ENCODE measurements around the gene PTPRT.

PTPRT gene

DNA sequence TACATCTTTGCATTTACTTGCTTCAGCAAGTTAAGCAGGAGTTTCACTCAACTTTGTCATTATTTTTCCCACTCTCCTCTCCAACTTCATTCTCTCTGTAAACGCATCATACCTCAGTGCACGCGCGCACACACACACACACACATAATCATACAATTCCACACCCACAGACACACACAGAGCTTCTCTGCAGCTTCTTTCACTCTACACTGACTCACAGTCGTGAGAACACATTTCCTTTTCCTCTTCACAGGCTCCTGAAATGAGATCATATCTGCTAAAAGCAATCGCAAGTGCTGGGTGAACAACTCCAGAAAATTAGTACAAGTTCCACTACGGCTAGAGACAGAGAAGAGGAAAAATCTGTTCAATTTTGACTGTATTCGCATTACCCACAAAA, 215.4 kb downstream of the PTPRT start:
- DNase-seq (ENCODE audit: low spot score): no peak

DNA sequence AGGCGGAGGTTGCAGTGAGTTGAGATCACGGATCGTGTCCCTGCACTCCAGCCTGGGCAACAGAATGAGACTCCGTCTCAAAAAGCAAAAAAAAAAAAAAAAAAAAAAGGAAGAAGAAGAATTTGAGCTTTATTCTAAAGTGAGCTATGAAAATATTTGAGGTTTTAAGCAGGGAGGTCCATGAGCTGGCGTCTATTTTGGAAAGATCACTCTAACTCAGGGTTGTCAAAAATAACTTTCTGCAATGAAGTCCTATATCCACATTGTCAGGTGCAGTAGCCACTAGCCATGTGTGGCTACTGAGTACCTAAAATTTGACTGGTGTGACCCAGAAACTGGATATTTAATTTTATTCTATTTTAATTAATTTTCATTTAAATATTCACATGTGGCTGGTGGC, 217.1 kb downstream of the PTPRT start:
- no peak for DNase-seq (ENCODE audit: low spot score)

DNA sequence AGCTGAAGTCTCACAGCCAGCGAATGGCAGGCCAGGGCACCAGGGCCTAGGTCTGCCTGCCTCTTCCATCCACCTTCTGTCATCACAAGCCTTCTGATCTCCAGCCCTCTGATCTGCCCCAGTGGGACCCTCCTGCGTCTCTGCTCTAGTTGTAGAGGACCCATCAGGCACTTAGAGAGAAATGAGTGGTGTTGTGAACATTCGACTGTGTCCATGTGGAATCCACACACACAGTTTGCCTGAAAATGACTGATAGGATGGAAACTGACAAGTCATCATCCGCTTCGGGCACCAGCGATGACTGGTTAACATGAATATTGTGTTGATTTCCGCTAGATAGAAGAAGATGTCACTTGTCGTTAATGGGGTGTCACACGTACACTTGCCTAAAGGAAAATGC, 221.0 kb downstream of the PTPRT start:
- DNase-seq (ENCODE audit: low spot score): no peak

DNA sequence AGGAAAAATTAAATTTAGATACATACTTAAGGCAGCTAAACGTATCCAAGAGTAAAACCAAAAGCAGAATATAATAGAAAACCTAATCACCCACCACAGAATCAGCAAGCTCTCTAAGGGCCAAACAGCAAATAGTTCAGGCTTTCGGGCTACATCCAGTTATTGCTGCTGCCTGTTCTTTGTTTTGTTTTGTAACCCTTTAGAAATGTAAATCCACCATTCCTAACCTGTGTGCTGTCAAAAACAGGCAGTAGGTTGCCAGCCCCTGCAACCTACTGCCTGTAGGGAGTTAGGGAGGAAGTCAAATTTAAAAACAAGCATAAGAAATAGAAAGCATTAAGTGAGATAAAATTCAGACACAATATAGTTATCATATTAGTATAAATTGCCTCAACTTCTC, 225.9 kb downstream of the PTPRT start:
- no peak for DNase-seq (ENCODE audit: low spot score)

DNA sequence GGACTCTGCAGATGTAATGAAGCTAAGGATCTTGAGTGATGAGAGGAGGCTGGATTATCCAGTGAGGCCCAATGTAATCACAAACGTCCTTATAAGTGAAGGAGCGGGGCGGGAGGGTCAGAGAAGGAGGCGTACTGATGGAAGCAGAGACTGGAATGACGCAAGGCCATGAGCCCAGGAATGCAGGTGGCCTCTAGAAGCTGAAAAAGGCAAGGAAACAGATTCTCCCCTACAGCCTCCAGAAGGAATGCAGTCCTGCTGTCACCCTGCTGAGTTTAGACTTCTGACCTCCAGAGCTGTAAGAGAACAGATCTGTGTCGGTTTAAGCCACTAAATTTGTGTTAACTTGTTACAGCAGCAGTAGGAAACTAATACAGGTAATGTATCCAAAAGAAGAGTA, 227.9 kb downstream of the PTPRT start:
- no peak for DNase-seq (ENCODE audit: low spot score)

GRCh38 chr20:42959996-42960395, 229.7 kb downstream of the PTPRT start:
- DNase-seq (ENCODE audit: low spot score): no peak

GRCh38 chr20:42958367-42959069, 231.2 kb downstream of the PTPRT start:
- DNase-seq (ENCODE audit: low spot score): no peak

- no peak for DNase-seq (ENCODE audit: low spot score)
Observed at GRCh38 chr20:42957704-42958095, 232.0 kb downstream of the PTPRT start.

DNA sequence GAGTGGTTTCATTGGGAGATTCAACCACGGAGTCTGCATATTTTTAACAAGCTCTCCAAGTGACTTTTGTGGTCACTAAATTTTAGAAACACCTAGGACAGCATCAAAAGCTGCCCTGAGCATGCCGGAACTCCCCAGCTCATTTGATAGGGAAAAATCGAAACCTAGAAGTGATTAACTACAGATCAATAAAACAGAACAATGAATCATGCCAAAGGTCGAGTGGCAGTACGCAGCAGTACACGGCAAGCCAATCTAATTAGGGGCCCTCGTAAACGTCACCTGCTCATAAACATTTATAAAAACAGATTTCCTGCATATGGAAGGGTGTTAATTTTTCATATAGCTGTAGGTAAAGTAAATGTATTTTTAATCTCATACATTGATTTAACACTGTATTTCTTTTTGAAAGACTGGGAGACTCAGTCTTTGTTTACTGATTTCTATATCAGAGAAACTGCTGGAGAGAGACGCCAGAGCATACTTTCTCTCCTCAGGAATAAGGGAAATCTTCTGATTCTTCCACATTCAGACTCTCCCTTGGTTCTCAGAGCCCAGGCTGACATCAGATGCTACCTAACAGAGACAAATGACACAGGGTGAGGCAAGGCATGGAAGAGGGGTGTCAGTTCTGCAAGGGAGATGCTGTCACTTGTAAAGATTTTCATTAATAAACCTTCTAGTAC, 232.5 kb downstream of the PTPRT start:
- no peak for DNase-seq (ENCODE audit: low spot score)

- no peak for DNase-seq (ENCODE audit: low spot score)
Observed at GRCh38 chr20:42955713-42956112, 234.0 kb downstream of the PTPRT start.

- DNase-seq (ENCODE audit: low spot score): no peak
Observed at GRCh38 chr20:42954951-42955350, 234.8 kb downstream of the PTPRT start.

- no peak for DNase-seq (ENCODE audit: low spot score)
Observed at GRCh38 chr20:42949950-42950349, 239.8 kb downstream of the PTPRT start.

GRCh38 chr20:42945234-42945994, 244.3 kb downstream of the PTPRT start:
- DNase-seq (ENCODE audit: low spot score): no peak

- no peak for DNase-seq (ENCODE audit: low spot score)
Observed at GRCh38 chr20:42941629-42942028, 248.1 kb downstream of the PTPRT start.

GRCh38 chr20:42938441-42939205, 251.1 kb downstream of the PTPRT start:
- DNase-seq (ENCODE audit: low spot score): no peak

DNA sequence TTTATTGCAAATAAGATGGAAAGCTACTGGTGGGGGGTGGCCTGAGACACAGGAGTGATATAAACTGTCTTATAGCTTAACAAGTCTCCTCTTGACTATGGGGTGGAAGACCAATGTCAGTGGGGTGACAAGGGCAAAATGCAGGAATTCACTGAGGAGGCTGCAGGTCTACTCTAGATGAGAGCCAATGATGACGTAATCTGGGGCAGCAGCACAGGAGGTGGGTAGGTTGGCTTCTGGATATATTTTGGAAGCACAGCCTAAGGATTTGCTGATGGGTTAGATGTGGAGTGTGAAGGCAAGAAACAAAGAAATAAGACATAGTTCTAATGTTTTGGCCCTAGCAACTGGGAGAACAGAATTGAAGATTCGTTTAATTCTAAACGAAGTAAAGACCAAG, 253.2 kb downstream of the PTPRT start:
- no peak for DNase-seq (ENCODE audit: low spot score)

DNA sequence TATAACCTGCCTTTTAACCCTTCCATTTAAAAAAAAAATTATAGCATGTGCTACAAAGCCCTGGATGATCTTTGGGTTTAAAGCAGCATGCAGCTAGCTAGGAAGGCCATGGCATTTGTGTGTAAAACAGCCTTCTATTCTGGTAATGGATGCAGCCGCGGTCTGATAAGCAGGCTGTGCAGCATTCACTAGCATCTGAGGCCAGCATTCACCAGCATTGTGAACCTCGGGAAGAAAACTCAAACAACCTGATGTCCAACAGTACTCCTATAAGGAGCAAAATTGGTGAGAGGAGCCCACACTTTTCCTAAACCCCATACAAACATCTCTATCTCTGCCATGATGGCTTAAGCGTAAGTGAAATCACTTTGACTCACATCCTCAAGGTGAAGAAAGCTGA, 265.5 kb downstream of the PTPRT start:
- DNase-seq (ENCODE audit: low spot score): no peak

GRCh38 chr20:42923348-42923918, 266.3 kb downstream of the PTPRT start:
- no peak for DNase-seq (ENCODE audit: low spot score)

DNA sequence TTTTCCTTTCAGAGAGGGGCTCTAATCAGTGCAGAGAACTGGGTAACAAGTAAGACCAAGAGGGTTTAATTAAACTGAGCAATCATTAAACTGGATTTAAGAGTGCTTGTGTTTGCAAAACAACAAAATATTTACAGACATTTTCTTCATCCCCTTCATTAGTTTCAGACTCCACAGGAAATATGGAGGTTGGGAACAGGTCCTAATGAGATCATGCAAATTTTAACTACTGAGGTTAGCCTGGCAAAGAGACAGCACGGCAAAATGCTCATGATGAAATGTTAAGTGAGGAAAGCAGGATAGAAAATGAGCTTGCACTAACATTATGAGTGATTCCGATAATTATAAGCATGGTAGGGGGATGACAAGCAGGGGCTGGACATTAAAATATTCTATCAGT, 268.9 kb downstream of the PTPRT start:
- no peak for DNase-seq (ENCODE audit: low spot score)

DNA sequence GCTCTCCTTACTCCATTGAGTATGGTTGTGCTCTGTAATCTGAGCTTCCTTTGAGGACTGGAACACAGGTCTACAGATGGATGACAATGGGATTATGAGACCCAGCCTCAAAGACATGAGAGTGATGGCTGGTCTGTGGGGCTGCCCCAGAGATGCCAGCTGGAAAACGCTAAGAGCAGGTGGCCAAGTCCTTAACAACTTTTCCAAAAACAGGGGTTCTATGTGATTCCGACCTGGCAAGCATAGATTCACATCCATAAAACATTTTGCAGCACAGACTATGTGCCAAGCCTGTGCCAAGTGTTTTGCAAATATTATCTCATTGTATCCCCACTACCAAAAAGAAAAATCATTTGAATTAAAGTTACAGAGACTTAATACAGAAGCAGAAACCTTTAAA, 270.4 kb downstream of the PTPRT start:
- DNase-seq (ENCODE audit: low spot score): no peak

DNA sequence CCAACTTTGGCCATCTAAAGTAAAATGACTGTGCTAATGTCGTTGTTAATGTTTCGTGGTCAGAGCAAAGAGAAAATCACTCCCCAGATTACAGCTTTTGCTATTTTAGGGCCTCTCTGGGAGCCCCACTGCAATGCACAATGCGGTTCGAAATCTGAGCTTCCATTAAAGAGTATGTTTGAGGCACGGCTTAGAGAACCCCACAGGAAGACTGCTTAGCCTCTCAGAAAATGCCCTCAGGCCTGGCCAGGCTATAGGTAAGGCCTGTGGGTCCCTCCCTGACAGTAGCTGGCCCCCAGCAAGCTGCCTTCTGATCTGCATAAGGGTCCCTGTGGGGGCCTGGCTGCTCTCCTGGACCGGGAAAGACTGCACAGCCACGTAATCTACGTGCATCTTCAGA, 274.6 kb downstream of the PTPRT start:
- DNase-seq (ENCODE audit: low spot score): no peak

DNA sequence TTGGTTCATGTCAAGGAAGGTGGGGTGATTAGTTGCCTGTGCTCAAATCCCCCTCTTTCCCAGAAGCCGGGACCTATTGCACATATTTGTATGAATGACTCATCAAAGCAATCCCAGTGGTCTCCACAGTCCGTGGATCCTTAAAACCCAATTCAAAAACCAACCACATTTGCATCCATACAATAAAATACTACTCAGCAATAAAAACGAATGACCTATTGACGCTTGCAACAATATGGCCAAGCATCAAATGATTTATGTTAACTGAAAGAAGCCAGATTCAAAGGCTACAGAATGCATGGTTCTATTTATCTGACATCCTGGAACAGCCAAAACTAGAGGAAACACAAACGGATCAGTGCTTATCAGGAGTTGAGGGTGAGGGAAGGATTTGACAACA, 275.4 kb downstream of the PTPRT start:
- DNase-seq (ENCODE audit: low spot score): no peak

Data from LoVo (cell line).